OCI-LY1 (cell line): ENCODE results near the gene C18orf32.

Source experiments
- EZH2 ChIP-seq: fragments of 200-600 bp; sonication (generic), shearing (Covaris generic); IDR thresholded peaks from 2 replicates; pipeline ENCODE4 v1.8.0; 2017; ENCODE audit warnings: borderline replicate concordance, mixed run types, mild to moderate bottlenecking, antibody characterized with exemption, low read length, moderate library complexity, mixed read lengths
- TF ChIP-seq, protein P1 (sequence below): fragments of 200-600 bp; sonication (generic), shearing (Covaris generic); IDR thresholded peaks from 2 replicates; pipeline ENCODE4 v1.5.1; 2017; ENCODE audit warnings: mild to moderate bottlenecking, antibody characterized with exemption, low read length, moderate library complexity, mixed read lengths

GRCh38 chr18:49517483-49517882 is 30.4 kb upstream of the C18orf32 start:
- TF ChIP-seq, protein P1, sequence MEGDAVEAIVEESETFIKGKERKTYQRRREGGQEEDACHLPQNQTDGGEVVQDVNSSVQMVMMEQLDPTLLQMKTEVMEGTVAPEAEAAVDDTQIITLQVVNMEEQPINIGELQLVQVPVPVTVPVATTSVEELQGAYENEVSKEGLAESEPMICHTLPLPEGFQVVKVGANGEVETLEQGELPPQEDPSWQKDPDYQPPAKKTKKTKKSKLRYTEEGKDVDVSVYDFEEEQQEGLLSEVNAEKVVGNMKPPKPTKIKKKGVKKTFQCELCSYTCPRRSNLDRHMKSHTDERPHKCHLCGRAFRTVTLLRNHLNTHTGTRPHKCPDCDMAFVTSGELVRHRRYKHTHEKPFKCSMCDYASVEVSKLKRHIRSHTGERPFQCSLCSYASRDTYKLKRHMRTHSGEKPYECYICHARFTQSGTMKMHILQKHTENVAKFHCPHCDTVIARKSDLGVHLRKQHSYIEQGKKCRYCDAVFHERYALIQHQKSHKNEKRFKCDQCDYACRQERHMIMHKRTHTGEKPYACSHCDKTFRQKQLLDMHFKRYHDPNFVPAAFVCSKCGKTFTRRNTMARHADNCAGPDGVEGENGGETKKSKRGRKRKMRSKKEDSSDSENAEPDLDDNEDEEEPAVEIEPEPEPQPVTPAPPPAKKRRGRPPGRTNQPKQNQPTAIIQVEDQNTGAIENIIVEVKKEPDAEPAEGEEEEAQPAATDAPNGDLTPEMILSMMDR, result no peak
- TF ChIP-seq EZH2, result no peak
